Measurements from ENCODE around the gene GBA3. TPM values are rescaled to one million over a fixed set of nuclear protein-coding genes. Genes with fewer than 3 reads are reported as not detected.

GBA3 gene
- total RNA-seq, 4 donors from 2014 or later = 0.33 to 0.89 (median 0.77) TPM

GRCh38 chr4:22857411-22857810, 164.7 kb downstream of the GBA3 start:
- Histone ChIP-seq H3K4me3 (replicated peaks in 1 of 3) (no peak overlapping the region), H3K36me3 (no peaks in the 10 kb centered on the region), H3K27me3 (no peaks in the 10 kb centered on the region), H3K4me1 (no peaks in the 10 kb centered on the region), H3K27ac (no peak overlapping the region), H3K9me3 (no peaks in the 10 kb centered on the region)
- intact Hi-C loops (cut with DNase I) = no loop called here
- no peak for DNase-seq
- WGBS, 2 donors = 94 to 97% methylated on average over 2 of the region's 2 CpGs
- TF ChIP-seq CTCF (IDR thresholded peaks at IDR 0.05) = no peak
- TF ChIP-seq POLR2A (IDR thresholded peaks at IDR 0.05) = no peak

GRCh38 chr4:22859318-22859717, 166.6 kb downstream of the GBA3 start:
- TF ChIP-seq POLR2A (IDR thresholded peaks at IDR 0.05) (no peak), CTCF (IDR thresholded peaks at IDR 0.05) (no peak)
- no peak overlapping the region for H3K4me3 ChIP-seq (replicated peaks in 1 of 3)
- H3K27ac ChIP-seq = no peak overlapping the region
- H3K36me3 ChIP-seq = no peaks in the 10 kb centered on the region
- H3K4me1 ChIP-seq = no peaks in the 10 kb centered on the region
- intact Hi-C loops (cut with DNase I) = no loop called here
- 85% methylated on average over 2 of the region's 2 CpGs for WGBS, 2 donors
- no peaks in the 10 kb centered on the region for H3K9me3 ChIP-seq
- DNase-seq = no peak
- H3K27me3 ChIP-seq = no peaks in the 10 kb centered on the region

Other genes starting within 250 kb of the GBA3 start
- gene ADGRA3, start 176.9 kb upstream of the GBA3 start, total RNA-seq = 100 to 1,000 TPM in 3 of 4 donors, 10 to 100 TPM in 1; 99.1 to 117 (median 109) TPM

All from thyroid gland (tissue), 4 donors.